ENCODE measurements around the gene DDX6.
"Not testable (repeated sequence)": the region's sequence is repeated elsewhere in the genome, so short reads cannot be mapped to it uniquely, and the experiment has no call there.

The DDX6 gene, protein sequence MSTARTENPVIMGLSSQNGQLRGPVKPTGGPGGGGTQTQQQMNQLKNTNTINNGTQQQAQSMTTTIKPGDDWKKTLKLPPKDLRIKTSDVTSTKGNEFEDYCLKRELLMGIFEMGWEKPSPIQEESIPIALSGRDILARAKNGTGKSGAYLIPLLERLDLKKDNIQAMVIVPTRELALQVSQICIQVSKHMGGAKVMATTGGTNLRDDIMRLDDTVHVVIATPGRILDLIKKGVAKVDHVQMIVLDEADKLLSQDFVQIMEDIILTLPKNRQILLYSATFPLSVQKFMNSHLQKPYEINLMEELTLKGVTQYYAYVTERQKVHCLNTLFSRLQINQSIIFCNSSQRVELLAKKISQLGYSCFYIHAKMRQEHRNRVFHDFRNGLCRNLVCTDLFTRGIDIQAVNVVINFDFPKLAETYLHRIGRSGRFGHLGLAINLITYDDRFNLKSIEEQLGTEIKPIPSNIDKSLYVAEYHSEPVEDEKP

DNA sequence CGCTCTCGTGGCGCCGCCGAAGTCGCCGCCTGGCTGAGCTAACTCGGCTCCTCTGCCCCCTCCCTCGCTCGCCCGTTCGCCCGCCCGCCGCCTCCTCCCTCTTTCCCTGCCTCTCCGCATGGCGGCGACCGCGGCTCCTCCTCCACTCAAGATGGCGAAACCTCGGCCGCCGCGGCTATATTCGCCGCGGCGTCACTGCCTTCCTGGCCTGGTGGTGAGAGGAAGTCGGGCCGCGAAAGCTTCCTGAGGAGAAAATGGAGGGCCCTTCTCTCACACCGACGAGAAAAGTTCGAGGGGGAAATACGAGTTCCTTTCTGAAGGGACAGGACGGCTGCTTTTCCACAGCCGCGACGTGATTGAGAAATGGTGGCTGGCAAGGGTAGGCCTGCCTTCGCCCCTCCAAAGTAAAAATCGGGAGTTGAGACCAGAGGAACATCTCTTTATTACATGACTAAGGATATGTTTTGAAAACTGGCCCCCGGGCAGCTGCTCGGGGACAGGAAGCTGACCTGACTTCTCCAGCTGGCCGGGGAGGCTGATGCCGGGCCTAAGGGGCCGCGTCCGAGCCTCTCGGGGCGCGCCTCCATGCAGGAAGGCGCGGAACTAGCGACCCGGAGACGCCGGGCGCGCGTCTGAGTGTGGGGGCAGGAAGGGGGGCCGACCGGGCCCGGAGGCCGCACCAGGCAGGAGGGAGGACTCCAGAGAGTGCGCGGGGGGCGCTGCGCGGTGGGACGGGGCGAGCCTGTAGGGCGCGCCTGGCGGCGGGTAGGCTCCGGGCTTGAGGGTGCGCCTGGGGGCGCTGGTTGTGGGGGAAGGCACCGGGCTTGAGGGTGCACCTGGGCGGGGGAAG lies at the start of gene DDX6:
Gene DDX6, minus strand, starts transcription at position 54 of the 850 bp plus-strand sequence. CDS start 4,913 bp downstream, outside the sequence.
- DNase-seq, result peak; percentile 94

DNA sequence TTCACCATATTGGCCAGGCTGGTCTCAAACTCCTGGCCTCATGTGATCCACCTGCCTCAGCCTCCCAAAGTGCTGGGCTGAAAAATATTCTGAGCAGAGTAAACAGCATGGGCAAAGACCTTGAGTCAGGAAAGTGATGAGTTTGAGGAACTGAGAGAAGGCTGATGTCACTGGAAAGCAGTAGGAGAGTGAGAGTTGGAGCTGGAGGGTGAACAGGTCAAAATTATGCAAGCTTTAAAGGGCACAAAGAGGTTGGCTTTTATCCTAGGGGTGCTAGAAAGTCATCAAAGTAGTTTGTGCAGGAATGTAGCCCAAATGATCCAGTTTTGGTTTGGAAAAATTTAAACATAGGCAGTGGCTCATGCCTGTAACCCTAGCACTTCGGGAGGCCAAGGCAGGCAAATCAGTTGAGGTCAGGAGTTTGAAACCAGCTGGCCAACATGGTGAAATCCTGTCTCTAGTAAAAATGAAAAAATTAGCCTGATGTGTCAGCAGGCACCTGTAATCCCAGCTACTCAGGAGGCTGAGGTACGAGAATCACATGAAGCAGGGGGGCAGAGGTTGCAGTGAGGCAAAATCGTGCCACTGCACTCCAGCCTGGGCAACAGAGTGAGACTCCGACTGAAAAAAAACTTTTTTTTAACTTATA lies 48.1 kb upstream of the DDX6 start:
- DNase-seq, result no peak

DNA sequence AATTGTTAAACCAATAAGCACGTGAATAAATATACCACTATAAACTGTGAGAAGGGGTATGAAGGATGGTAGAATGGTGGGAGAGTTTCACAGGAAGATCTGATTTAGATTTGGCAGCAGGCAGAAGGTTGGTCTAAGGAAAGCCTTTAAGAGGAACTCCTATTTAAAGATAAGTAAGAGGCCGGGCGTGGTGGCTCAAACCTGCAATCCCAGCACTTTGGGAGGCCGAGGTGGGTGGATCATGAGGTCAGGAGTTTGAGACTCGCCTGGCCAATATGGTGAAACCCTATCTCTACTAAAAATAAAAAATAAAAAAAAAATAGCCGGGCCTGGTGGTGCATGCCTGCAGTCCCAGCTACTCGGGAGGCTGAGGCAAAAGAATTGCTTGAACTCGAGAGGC lies 46.9 kb upstream of the DDX6 start:
- DNase-seq, result no peak

DNA sequence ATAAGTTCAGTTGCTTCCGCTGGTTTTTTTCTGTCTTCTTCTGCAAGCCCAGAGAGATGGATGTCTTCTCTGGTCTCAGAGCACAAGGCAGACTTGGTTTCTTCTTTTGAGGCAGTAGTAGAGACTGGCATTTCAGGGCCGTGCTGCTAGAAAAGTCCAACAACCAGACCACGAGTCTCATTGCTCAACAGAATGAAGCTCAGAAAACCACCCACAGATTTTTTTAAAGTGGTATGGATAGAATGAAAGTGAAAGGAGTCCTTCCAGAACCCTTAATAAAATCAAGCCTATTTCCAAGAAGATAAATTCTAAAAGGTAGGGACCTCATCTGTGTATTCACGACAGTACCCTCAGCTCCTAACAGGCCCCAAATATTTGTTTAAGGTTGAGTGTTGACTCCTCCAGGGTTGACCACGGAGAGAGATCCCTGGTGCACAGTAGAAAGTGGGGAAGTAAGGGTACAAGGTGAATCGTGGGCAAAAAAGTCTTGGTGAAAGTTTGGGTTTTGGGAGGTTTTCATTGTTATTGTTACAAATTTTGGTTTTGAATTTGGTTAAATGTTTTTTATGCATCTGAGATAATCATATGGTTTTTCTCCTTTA lies 43.6 kb upstream of the DDX6 start:
- no peak for DNase-seq

DNA sequence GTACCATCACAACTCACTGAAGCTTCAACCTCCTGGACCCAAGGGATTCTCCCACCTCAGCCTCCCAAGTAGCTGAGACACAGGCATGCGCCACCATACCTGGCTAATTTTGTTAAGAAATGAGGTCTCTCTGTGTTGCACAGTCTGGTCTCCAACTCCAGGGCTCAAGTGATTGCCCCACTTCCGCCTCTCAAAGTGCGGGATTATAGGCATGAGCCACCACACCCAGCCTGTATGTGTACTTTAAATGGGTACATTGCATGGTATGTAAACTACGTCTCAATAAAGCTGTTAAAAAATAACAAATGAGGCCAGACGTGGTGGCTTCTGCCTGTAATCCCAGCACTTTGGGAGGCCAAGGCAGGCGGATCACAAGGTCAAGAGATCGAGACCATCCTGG lies 36.2 kb upstream of the DDX6 start:
- DNase-seq, result no peak

DNA sequence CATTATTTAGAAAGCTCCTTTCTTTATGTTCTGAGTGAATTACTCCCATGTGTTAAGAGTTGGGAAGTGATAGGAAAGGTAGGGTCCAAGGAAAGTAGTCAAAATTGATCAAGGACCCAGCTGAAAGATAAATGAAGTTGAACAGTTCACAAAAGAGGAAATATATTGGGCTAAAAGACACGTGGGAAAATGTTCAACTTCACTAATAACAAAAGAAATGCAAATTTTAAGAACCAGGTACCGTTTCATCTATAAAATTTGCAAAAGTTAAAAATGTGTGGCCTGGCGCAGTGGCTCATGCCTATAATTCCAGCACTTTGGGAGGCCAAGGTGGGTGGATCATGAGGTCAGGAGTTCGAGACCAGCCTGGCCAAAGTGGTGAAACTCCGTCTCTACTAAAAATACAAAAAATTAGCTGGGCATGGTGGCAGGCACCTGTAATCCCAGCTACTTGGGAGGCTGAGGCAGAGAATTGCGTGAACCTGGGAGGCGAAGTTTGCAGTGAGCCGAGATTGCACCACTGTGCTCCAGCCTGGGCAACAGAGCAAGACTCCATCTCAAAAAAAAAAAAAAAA lies 32.1 kb upstream of the DDX6 start:
- not testable (repeated sequence) for DNase-seq

DNA sequence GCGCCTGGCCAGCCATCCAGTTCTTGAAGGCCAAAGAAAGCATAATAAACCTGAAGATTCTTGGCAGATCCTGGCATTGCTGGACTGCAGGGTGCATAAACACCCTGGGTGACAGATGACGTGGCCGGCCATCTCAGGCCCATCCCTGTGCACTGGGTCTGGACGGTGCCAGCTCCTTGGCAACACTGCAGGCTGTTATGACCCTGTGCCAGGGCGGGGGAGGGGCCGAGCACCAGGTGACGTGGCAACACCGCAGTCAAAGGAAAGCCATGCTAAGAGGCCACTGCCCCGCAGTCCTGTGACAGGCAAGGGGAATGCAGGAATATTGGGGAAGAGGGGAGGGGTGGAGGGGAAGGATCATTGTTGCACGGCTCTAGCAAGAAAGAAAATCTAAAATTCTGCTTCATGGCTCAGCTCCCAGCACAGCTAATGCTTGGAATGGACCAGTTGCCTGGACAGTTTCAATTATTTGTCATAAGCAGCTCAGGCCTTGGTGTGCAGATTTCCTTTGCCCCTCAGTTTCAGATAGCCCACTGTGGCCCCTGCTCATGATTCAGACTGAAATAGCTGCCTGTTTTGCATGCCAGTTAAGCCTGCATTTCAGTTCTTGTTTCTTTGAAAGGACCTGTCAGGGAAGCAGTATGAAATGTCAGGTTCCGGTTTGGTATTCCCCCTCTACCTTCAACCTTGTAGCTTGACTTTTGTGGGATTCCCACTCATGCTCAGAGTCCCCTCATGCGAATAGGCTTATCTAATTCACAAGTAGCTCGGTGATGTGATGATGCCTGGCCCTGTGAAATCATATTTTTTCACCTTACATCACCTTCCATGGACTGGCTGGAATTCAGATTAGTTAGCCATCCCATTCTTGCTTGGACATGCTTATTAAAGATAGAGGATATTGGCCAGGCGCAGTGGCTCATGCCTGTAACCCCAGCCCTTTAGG lies 29.7 kb upstream of the DDX6 start:
- DNase-seq, result no peak

DNA sequence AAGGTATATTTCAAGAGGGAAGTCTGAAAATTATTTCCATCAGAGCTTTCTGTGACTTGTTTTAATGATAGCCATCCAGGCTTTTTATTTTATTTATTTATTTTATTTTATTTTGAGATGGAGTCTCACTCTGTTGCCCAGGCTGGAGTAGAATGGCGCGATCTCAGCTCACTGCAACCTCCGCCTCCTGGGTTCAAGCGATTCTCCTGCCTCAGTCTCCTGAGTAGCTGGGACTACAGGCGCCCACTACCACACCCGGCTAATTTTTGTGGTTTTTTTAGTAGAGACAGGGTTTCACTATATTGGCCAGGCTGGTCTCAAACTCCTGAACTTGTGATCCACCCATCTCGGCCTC lies 29.0 kb upstream of the DDX6 start:
- DNase-seq, result not testable (repeated sequence)

DNA sequence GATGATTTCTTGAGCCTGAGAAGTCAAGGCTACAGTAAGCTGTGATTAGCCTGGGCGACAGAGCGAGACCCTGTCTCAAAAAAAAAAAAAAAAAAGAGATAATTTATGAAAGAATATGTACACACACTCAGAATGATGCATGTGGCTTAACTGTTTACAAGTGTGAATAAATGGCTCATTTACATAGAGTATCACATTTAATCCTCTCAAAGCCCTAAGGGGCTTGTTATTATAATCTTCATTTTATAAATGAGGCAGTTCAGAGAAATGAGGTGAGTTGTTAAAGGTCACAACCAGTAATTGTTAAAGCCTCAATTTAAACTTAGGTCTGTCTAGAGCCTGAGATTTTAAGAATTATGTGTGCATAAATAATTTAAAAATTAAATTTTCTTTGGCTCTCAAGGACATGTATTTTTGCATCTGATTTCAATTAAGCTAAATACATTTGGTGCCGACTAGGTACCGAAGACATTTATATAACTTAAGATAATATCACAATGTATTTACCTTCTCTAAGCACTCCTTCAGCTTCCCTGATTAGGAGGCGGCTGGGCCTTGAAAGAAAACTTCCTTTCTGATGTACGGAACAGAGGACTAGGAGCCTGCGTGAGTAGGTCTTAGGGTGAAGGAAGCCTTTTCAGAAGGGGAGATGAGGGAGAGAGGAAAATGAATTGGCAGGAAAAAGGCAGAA lies 28.5 kb upstream of the DDX6 start:
- DNase-seq, result no peak

DNA sequence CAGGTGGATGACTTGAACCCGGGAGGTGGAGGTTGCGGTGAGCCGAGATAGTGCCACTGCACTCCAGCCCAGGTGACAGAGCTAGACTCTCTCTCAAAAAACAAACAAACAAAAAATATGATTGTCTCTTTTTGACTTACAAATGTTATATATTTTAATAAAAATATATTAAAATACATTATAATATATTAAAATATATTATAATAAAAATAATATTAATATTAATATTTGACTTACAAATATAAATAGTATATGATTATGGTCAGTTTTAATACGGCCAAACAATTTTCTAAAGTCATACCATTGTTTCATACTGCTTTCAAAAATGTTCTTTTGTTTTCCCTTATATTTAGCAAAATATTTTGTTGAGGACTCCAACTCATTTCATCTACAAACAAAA lies 27.2 kb upstream of the DDX6 start:
- no peak for DNase-seq

DNA sequence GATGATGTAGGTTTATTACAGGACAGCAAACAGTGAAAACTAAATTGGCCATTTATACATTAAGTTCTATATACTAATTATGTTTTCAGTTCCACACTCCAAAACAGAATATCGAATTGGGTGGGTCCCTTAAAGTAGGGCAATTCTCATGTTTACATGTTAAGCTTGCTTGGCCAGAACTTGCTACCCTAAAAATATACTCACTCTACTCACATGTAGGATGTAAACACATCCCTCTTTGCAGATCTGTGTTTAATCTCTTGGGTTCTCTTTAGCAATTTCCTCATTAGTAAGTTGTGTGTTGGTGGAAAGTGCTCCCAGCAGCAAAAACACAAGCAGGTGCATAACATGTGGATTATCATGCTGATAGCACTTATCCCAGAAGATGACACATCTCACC lies 22.6 kb upstream of the DDX6 start:
- no peak for DNase-seq

DNA sequence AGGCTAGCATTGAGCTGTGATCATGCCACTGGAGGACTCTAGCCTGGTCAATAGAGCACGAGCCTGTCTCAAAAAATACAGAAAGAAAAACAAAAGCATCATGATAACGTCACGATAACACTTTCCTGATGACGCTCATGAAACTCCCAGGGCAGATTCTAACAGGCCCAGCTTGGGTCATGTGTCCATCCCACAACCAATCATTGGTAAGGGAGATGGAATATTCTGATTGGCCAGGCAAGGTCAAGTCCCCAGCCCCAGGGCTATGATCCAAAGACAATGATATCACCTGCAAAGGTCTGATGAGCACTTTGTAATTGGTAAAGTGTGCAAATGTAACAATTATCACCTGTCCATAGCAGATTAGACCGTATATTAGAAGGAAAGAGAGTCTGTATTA lies 21.5 kb upstream of the DDX6 start:
- DNase-seq, result no peak

DNA sequence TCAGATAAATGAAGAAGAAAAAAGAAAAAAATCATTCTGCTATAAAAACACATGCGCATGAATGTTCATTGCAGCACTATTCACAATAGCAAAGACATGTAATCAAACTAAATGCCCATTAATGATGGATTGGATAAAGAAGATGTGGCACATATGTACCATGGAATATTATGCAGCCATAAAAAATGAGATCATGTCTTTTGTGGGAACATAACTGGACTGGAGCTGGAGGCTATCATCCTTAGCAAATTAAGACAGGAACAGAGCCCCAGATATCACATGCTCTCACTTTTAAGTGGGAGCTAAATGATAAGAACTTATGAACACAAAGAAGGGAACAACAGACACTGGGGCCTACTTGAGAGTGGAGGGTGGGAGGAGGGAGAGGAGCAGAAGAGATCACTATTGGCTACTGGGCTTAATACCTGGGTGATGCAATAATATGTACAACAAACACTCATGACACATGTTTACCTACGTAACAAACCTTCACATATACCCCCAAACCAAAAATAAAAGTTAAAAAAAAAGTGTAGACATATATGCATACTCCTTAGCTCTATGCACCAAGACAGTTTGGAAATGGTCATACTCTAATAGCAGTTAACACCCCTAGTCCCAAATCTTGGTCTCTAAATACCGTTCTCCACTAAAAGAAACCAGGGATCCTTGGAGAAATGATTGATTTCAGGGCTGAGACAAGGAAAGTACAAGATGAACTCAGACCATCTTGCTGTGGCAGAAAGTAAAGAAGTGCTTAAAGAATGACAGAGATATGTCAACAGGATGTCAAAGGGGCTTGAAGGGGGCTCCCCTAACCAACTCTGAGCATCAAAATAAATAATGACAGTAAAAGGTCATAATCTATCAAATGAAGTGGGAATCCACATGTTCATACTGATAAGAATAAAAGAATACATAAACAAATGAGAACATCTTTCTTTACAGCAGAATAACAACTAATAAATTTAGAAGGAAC lies 17.1 kb upstream of the DDX6 start:
- no peak for DNase-seq

DNA sequence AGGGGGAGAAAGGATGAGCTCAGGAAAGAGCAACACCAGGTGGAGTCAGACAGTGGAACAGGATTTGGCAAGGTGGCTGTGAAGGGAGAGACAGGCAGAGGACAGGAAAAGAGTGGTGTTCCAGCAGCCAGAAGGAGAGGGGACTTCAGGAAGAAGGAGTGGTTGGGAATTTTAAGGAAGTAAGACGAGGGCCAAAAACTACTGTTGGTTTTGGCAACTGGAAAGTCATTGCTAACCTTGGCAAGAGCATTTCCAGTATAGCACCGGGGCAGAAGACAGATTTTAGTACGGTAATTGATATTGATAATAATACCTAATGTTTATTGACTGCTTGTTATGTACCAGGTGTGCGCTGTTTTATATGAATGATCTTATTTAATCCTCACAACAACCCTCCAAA lies 15.4 kb upstream of the DDX6 start:
- DNase-seq, result no peak

DNA sequence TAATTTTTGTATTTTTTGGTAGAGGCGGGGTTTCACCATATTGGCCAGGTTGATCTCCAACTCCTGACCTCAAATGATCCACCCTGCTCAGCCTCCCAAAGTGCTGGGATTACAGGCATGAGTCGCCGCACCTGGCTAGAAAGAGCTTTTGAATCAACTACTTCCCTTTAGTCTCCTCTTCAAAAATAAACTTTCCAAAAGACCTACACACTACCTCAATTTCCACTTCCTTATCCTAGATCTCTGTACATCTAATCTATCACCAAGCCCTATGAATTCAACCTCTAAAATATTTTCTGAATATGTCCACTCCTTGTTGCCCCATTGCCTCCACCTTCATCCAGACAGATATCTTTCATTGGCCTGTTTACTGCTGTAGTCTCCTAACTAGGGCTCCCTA lies 13.1 kb upstream of the DDX6 start:
- no peak for DNase-seq

DNA sequence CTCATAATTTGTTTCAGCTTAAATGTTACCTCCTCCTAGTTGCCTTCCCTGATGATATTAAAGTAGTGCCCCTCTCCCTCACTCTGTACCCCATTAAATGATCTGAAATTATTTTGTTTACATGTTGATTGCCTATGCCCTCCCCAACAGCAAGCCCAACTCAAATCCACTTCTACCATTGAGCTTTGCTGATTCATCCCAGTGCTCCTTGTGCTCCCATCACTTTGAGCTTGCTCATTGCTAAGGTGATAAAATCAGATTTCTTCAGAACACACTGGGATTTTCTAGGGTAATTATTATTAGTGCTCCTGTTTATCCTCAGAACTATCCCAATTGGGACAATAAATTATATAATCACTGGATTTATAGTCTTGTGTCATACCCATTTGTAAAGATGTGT lies 8.4 kb upstream of the DDX6 start:
- no peak for DNase-seq

DNA sequence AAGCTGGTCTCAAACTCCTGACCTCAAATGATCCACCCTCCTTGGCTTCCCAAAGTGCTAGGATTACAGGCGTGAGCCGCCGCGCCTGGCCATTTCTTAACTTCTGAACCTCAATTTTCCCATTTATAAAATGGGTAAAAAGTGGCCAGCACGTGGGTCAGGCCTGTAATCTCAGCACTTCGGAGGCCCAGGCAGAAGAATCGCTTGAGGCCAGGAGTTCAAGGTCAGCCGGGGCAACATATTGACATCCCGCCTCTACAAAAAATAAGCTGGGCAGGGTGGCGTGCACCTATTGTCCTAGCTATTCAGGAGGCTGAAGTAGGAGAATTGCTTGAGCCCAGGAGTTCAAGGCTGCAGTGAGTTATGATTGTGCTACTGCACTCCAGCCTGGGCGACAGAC lies 6.5 kb upstream of the DDX6 start:
- no peak for DNase-seq

DNA sequence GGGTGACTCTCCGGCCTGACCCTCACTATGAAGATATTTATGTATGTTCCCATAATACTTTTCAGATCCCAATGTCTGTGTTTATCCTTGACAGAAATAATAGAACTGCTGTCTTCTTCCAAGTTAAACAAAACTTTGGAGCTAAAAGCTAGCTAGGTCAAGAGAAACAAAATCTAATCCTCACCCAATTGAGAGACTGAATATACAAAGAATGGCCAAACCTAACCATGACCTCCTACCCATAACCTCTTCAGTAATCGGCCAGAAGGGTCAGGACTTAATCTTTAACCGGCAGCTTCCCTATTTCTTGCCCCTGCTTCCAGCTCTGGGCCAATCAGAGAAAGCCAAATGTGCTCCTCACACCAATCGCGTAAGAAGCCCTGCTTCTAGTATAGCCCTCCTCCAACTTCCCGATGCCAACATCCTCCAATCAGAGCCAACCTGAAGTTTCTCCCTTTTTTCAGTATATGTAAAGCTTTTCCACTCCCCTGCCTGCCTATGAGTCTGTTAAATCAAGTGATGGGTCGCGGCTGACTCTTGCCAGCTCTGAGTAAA lies 1.7 kb upstream of the DDX6 start:
- DNase-seq, result peak; percentile 75

DNA sequence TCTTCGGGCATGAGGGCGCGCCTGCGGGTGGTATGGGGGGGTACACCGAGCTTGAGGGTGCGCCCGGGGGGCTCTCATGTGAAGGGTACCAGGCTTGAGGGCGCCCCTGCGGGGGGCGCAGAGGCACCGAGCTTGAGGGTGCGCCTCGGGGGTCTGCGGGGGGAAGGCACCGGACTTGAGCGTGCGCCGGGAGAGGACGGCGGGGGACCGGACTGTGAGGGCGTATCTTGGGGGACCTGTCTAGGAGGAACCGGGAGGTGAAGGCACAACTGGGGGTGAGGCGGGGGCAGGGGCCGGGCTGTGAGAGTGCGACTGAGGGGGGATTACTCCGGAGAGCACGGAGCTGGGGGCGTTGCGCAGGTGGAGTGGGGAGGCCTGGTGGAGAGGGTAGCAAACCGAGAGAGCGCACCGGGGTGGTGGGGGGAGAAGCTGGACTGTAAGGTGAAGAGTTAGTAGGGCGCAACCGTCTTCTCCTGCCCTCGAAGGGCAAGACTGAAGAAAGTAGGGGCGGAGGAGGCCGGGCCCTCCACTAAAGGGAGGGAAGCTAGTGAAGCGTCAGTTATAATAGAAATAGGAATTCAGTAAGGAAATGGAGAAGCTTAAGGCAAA lies 1.1 kb upstream of the DDX6 start:
- DNase-seq, result no peak
